Measurements from ENCODE around the gene PAQR8. TPM values are rescaled to one million over a fixed set of nuclear protein-coding genes. Genes with fewer than 3 reads are reported as not detected.

The PAQR8 gene
- total and polyA plus RNA-seq, 2 of the 13 experiments (the other 11 are each of a cell fraction or from before 2014, with no cell fraction given): 37.7 to 50.7 TPM

- no TSS peak for BruUV-seq (replicated peaks)
- H3K36me3 ChIP-seq (replicated peaks in 1 of 2; ENCODE audit: control insufficient read depth in 1 of 2, insufficient read depth in 2 of 2, low read length in 2 of 2): no peaks in the 10 kb centered on the region
- peaks cover 11% of the 10 kb centered on the region for H3K9me3 ChIP-seq (ENCODE audit: low read length)
- no peaks in the 10 kb centered on the region for H4K20me1 ChIP-seq (ENCODE audit: insufficient read depth, low read length)
- H3K79me2 ChIP-seq (ENCODE audit: insufficient read depth, low read length): no peaks in the 10 kb centered on the region
- no peak overlapping the region for H3K27ac ChIP-seq (ENCODE audit: extremely low read length, insufficient read depth, low read length)
- H2AFZ ChIP-seq (ENCODE audit: low read length): no peak overlapping the region
- intact Hi-C loops (cut with micrococcal nuclease; ENCODE audit: unreplicated experiment) (no loop called here), in situ Hi-C loops (cut with HindIII; ENCODE audit: extremely low pct_ligation_motif_present, low pct_unique_long_range_greater_than_20kb) (no loop called here)
- no peaks in the 10 kb centered on the region; the same call in 1 of the 2 replicates for H3K4me1 ChIP-seq (ENCODE audit: insufficient read depth, low read length)
- no peak for ATAC-seq
- H3K9ac ChIP-seq (ENCODE audit: insufficient read depth, low read depth, low read length): no peak overlapping the region
- TF ChIP-seq FOSL2 (CRISPR knock-in tag; IDR thresholded peaks at IDR 0.05): 0 out of 2 replicates have a peak, but pooled peaks have one; percentile 7
- no peak for TF ChIP-seq ZNF777 (CRISPR knock-in tag; IDR thresholded peaks at IDR 0.05)
- H3K4me3 ChIP-seq (replicated peaks in 1 of 3; ENCODE audit: insufficient read depth in 1 of 3, low read depth in 2 of 3, low read length in 3 of 3): no peak overlapping the region
- 82% methylated on average over 2 of the region's 2 CpGs for WGBS (ENCODE audit: low lambda C conversion rate)
- no peak overlapping the region for H3K4me2 ChIP-seq (ENCODE audit: low read depth, low read length)
- FAIRE-seq: no peak
- POLR2A ChIA-PET: no interaction called here
- CTCF ChIA-PET (ENCODE audit: low intra/inter-chr PET ratio, low total read pairs): no interaction called here
- DNase-seq (ENCODE audit: low spot score): peak; percentile 6
- H3K27me3 ChIP-seq (ENCODE audit: control insufficient read depth in 1 of 2, insufficient read depth in 2 of 2, low read length in 2 of 2): no peaks in the 10 kb centered on the region
Measured at GRCh38 chr6:52454556-52454955, 92.6 kb downstream of the PAQR8 start.

GRCh38 chr6:52457096-52457495 lies 95.1 kb downstream of the PAQR8 start:
- H3K79me2 ChIP-seq (ENCODE audit: insufficient read depth, low read length): no peaks in the 10 kb centered on the region
- H2AFZ ChIP-seq (ENCODE audit: low read length): no peak overlapping the region
- in situ Hi-C loops (cut with HindIII; ENCODE audit: extremely low pct_ligation_motif_present, low pct_unique_long_range_greater_than_20kb): no loop called here
- H3K4me1 ChIP-seq (ENCODE audit: insufficient read depth, low read length): no peaks in the 10 kb centered on the region; the same call in 1 of the 2 replicates
- no peak overlapping the region for H3K9ac ChIP-seq (ENCODE audit: insufficient read depth, low read depth, low read length)
- FAIRE-seq: no peak
- CTCF ChIA-PET (ENCODE audit: low intra/inter-chr PET ratio, low total read pairs): no interaction called here
- POLR2A ChIA-PET: no interaction called here
- 75% methylated on average over 2 of the region's 2 CpGs for WGBS (ENCODE audit: low lambda C conversion rate)
- ATAC-seq: no peak
- no peak overlapping the region for H3K4me2 ChIP-seq (ENCODE audit: low read depth, low read length)
- no peaks in the 10 kb centered on the region for H3K27me3 ChIP-seq (ENCODE audit: control insufficient read depth in 1 of 2, insufficient read depth in 2 of 2, low read length in 2 of 2)
- H3K4me3 ChIP-seq (replicated peaks in 1 of 3; ENCODE audit: insufficient read depth in 1 of 3, low read depth in 2 of 3, low read length in 3 of 3): no peak overlapping the region
- no peak overlapping the region for H3K27ac ChIP-seq (ENCODE audit: extremely low read length, insufficient read depth, low read length)
- TF ChIP-seq, protein P1, sequence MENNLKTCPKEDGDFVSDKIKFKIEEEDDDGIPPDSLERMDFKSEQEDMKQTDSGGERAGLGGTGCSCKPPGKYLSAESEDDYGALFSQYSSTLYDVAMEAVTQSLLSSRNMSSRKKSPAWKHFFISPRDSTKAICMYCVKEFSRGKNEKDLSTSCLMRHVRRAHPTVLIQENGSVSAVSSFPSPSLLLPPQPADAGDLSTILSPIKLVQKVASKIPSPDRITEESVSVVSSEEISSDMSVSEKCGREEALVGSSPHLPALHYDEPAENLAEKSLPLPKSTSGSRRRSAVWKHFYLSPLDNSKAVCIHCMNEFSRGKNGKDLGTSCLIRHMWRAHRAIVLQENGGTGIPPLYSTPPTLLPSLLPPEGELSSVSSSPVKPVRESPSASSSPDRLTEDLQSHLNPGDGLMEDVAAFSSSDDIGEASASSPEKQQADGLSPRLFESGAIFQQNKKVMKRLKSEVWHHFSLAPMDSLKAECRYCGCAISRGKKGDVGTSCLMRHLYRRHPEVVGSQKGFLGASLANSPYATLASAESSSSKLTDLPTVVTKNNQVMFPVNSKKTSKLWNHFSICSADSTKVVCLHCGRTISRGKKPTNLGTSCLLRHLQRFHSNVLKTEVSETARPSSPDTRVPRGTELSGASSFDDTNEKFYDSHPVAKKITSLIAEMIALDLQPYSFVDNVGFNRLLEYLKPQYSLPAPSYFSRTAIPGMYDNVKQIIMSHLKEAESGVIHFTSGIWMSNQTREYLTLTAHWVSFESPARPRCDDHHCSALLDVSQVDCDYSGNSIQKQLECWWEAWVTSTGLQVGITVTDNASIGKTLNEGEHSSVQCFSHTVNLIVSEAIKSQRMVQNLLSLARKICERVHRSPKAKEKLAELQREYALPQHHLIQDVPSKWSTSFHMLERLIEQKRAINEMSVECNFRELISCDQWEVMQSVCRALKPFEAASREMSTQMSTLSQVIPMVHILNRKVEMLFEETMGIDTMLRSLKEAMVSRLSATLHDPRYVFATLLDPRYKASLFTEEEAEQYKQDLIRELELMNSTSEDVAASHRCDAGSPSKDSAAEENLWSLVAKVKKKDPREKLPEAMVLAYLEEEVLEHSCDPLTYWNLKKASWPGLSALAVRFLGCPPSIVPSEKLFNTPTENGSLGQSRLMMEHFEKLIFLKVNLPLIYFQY (CRISPR knock-in tag; IDR thresholded peaks at IDR 0.05; ENCODE audit: borderline replicate concordance): no peak
- TF ChIP-seq BCL6 (CRISPR knock-in tag; IDR thresholded peaks at IDR 0.05): peak; percentile 21; the same call in 1 of the 2 replicates
- TF ChIP-seq RARA (CRISPR knock-in tag; IDR thresholded peaks at IDR 0.05): peak; percentile 70
- H3K36me3 ChIP-seq (replicated peaks in 1 of 2; ENCODE audit: control insufficient read depth in 1 of 2, insufficient read depth in 2 of 2, low read length in 2 of 2): no peaks in the 10 kb centered on the region
- intact Hi-C loops (cut with micrococcal nuclease; ENCODE audit: unreplicated experiment): no loop called here
- H3K9me3 ChIP-seq (ENCODE audit: low read length): no peaks in the 10 kb centered on the region
- peak; percentile 20 for DNase-seq (ENCODE audit: low spot score)
- no TSS peak for BruUV-seq (replicated peaks)
- H4K20me1 ChIP-seq (ENCODE audit: insufficient read depth, low read length): no peaks in the 10 kb centered on the region

Other genes with a start within 250 kb of the PAQR8 start
- not detected in 2 replicates for gene IL17A, start 175.8 kb upstream of the PAQR8 start, total RNA-seq (2016; rRNA removed; fragmentation: Illumina TruSeq; extraction: Trizol)
- gene IL17A, start 175.8 kb upstream of the PAQR8 start, polyA plus RNA-seq (2011; rRNA removed): not detected in 2 replicates
- gene IL17F, start 117.7 kb upstream of the PAQR8 start, total RNA-seq (2016; rRNA removed; fragmentation: Illumina TruSeq; extraction: Trizol): not detected in 2 replicates
- not detected in 2 replicates for gene IL17F, start 117.7 kb upstream of the PAQR8 start, polyA plus RNA-seq (2011; rRNA removed)
- gene MCM3, start 77.4 kb upstream of the PAQR8 start, total RNA-seq (2016; rRNA removed; fragmentation: Illumina TruSeq; extraction: Trizol): 288 and 336 TPM in 2 replicates
- gene MCM3, start 77.4 kb upstream of the PAQR8 start, polyA plus RNA-seq (2011; rRNA removed): 110 and 164 TPM in 2 replicates
- 18.6 and 23.4 TPM in 2 replicates for gene EFHC1, start 58.2 kb downstream of the PAQR8 start, total RNA-seq (2016; rRNA removed; fragmentation: Illumina TruSeq; extraction: Trizol)
- gene EFHC1, start 58.2 kb downstream of the PAQR8 start, polyA plus RNA-seq (2011; rRNA removed): 23.5 and 29.5 TPM in 2 replicates
- gene TRAM2, start 214.9 kb downstream of the PAQR8 start, total RNA-seq (2016; rRNA removed; fragmentation: Illumina TruSeq; extraction: Trizol): 40.5 and 49.1 TPM in 2 replicates
- gene TRAM2, start 214.9 kb downstream of the PAQR8 start, polyA plus RNA-seq (2011; rRNA removed): 68.2 and 72.5 TPM in 2 replicates